DOHH2 (cell line): ENCODE measurements around the gene SMDT1.
"Not testable (repeated sequence)": the region's sequence is repeated elsewhere in the genome, so short reads cannot be mapped to it uniquely, and the experiment has no call there.

Experiments
- H3F3A ChIP-seq: fragments of 200-600 bp; sonication (generic), shearing (Covaris generic); 2 replicates; pipeline ENCODE4 v1.6.0; 2016; ENCODE audit warnings: antibody characterized with exemption, mild to moderate bottlenecking; ENCODE audit not compliant: control insufficient read depth, insufficient read depth
- H3K27ac ChIP-seq: fragments of 200-600 bp; sonication (generic); 2 replicates; pipeline ENCODE4 v1.5.1; 2014; ENCODE audit warnings: low read depth, mild to moderate bottlenecking, low read length, moderate library complexity
- H3K27me3 ChIP-seq: fragments of 200-600 bp; sonication (generic); 2 replicates; pipeline ENCODE4 v1.6.1; 2014; ENCODE audit warnings: mild to moderate bottlenecking, low read length, mixed read lengths; ENCODE audit not compliant: control insufficient read depth
- H3K36me3 ChIP-seq: fragments of 200-600 bp; sonication (generic); 2 replicates; pipeline ENCODE4 v1.6.1; 2014; ENCODE audit warnings: mild to moderate bottlenecking, low read length, moderate library complexity, mixed read lengths; ENCODE audit not compliant: control insufficient read depth
- H3K4me1 ChIP-seq: fragments of 200-600 bp; sonication (generic); 2 replicates; pipeline ENCODE4 v1.6.1; 2014; ENCODE audit warnings: mild to moderate bottlenecking, low read length, mixed read lengths; ENCODE audit not compliant: control insufficient read depth
- H3K4me2 ChIP-seq: fragments of 200-600 bp; sonication (generic); 2 replicates; pipeline ENCODE4 v1.6.0; 2014; ENCODE audit warnings: mild to moderate bottlenecking, low read length, moderate library complexity
- H3K4me3 ChIP-seq: fragments of 200-600 bp; sonication (generic); 2 replicates; pipeline ENCODE4 v1.5.1; 2014; ENCODE audit warnings: mild to moderate bottlenecking, low read length, mixed read lengths
- H3K79me2 ChIP-seq: fragments of 200-600 bp; sonication (generic); 2 replicates; pipeline ENCODE4 v1.6.1; 2014; ENCODE audit warnings: mild to moderate bottlenecking, low read length, mixed read lengths; ENCODE audit not compliant: control insufficient read depth
- H3K9me2 ChIP-seq: fragments of 200-600 bp; sonication (generic); replicated peaks from 2 replicates; pipeline ENCODE4 v1.6.1; 2014; ENCODE audit warnings: mild to moderate bottlenecking, low read length, mixed read lengths; ENCODE audit not compliant: control insufficient read depth
- H3K9me3 ChIP-seq: fragments of 200-600 bp; sonication (generic); 2 replicates; pipeline ENCODE4 v1.6.1; 2014; ENCODE audit warnings: antibody characterized with exemption, low read length, mixed read lengths; ENCODE audit not compliant: control insufficient read depth, insufficient read depth
- H4K20me1 ChIP-seq: fragments of 200-600 bp; sonication (generic); 2 replicates; pipeline ENCODE4 v1.6.0; 2014; ENCODE audit warnings: low read depth, mild to moderate bottlenecking, antibody characterized with exemption, low read length, moderate library complexity; ENCODE audit not compliant: control insufficient read depth, insufficient read depth
- EZH2phosphoT487 ChIP-seq: fragments of 200-600 bp; sonication (generic); IDR thresholded peaks from 2 replicates; pipeline ENCODE4 v1.6.1; 2017; ENCODE audit warnings: borderline replicate concordance, mild to moderate bottlenecking, antibody characterized with exemption, low read length, moderate library complexity, mixed read lengths
- TF ChIP-seq, protein P1 (sequence below): fragments of 200-600 bp; sonication (generic); IDR thresholded peaks from one replicate; pipeline ENCODE4 v1.5.1; 2014; ENCODE audit warnings: antibody characterized with exemption, mild to moderate bottlenecking, low read depth, low read length; ENCODE audit not compliant: poor library complexity, severe bottlenecking

SMDT1 gene

DNA sequence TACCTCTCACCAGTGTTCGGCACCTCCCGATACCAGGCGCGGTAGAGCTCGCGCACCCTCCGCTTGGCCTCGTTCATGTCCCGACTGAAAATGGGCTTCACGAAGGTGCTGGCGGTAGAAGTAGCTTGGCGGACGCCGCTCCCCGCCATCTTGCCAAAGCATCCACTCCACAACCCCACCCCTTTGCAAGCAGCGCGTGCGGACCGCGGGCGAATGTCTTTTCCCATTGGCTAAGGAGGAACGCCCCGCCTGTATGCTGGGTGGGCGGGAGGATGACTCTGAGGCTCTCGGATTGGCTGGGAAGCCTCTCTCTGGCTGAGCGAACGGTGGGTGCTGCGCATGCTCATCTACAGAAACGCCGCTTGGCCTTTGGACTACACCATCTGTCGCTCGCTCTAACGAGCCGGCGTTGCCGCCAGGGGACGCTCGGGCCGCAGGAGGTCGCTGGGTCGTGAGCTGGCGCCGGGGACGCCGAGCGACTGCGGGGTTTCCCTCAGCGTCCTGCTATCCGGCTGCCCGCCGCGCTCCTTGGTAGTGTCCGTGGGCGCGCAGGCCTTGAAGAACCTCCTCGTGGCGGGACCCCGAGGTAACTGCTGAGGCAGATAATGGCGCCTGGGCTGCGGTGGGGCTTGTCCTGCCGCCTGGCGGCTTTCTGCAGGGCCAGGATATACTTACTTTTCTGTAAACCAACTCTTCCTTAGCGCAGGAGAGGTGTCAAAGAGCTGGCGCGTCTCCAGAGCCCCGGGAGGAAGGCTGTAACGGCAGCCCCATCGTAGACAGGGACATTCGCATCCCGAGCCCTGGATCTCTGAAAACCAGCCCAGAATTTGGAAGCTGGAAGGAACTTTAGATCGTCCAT lies 11.3 kb downstream of the SMDT1 start, which contains the start of gene NDUFA6:
NDUFA6 (minus strand) TSS at position 177 of the 859 bp plus-strand sequence; CDS start at position 149, 28 bp downstream.
- Histone ChIP-seq H4K20me1 (peaks cover 6% of the 10 kb centered on the region; the same call in 1 of the 2 replicates), H3K36me3 (peaks cover 32% of the 10 kb centered on the region), H3K4me1 (peaks cover 28% of the 10 kb centered on the region), H3K27me3 (no peaks in the 10 kb centered on the region), H3K79me2 (peaks cover 46% of the 10 kb centered on the region), H3K27ac (peak within 1 kb of the TSS; percentile 74), H3F3A (peaks cover 6% of the 10 kb centered on the region), H3K4me2 (peak within 1 kb of the TSS; percentile 71), H3K9me3 (no peaks in the 10 kb centered on the region), H3K9me2 (no peaks in the 10 kb centered on the region), H3K4me3 (peak within 1 kb of the TSS; percentile 88)
- TF ChIP-seq, protein P1, sequence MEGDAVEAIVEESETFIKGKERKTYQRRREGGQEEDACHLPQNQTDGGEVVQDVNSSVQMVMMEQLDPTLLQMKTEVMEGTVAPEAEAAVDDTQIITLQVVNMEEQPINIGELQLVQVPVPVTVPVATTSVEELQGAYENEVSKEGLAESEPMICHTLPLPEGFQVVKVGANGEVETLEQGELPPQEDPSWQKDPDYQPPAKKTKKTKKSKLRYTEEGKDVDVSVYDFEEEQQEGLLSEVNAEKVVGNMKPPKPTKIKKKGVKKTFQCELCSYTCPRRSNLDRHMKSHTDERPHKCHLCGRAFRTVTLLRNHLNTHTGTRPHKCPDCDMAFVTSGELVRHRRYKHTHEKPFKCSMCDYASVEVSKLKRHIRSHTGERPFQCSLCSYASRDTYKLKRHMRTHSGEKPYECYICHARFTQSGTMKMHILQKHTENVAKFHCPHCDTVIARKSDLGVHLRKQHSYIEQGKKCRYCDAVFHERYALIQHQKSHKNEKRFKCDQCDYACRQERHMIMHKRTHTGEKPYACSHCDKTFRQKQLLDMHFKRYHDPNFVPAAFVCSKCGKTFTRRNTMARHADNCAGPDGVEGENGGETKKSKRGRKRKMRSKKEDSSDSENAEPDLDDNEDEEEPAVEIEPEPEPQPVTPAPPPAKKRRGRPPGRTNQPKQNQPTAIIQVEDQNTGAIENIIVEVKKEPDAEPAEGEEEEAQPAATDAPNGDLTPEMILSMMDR, result peak; percentile 92
- TF ChIP-seq EZH2phosphoT487, result no peak

DNA sequence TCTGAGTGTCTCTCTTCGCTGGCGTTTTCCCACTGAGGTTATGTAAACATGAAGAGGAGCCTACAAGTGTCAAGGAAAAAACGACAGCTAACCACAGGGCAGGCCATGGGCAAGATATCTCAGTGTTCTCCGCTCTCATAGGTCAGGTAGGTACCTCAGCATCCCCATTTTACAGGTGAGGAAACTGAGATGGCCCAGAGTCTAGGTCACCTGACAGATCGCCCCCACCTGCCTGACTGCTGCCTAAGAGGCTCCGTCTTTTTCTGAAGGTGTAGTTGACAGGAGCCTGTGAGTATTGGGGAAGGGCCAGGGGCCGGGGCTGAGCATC lies 11.9 kb downstream of the SMDT1 start:
- no peak for TF ChIP-seq EZH2phosphoT487
- TF ChIP-seq, protein P1, result no peak
- Histone ChIP-seq H3K9me3 (no peaks in the 10 kb centered on the region), H3F3A (peaks cover 4% of the 10 kb centered on the region; the same call in 1 of the 2 replicates), H3K4me1 (peaks cover 22% of the 10 kb centered on the region), H3K36me3 (peaks cover 26% of the 10 kb centered on the region), H3K27ac (peak overlapping the region; percentile 19; the same call in 1 of the 2 replicates), H3K79me2 (peaks cover 40% of the 10 kb centered on the region), H3K27me3 (no peaks in the 10 kb centered on the region), H3K9me2 (no peaks in the 10 kb centered on the region), H3K4me2 (peak overlapping the region; percentile 71), H3K4me3 (peak overlapping the region; percentile 88), H4K20me1 (peaks cover 6% of the 10 kb centered on the region; the same call in 1 of the 2 replicates)

DNA sequence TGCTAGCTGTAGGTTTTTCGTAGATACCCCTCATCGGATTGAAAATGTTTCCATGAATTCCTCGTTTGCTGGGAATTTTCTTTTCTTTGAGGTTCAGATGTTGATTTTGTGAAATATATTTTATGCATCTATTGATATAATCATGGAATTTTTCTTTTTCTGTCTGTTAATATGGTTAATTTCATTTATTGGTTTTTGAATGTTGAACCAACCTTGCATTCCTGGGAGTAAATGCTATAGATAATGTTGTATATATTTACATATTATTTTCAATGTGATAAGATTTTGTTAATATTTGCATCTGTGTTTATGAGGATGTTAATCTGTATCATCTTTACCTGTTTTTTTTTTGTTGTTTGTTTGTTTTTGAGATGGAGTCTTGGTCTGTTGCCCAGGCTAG lies 21.7 kb downstream of the SMDT1 start:
- Histone ChIP-seq H3K4me1 (no peaks in the 10 kb centered on the region), H3K27me3 (no peaks in the 10 kb centered on the region), H3K9me2 (no peaks in the 10 kb centered on the region), H3K27ac (no peak overlapping the region), H4K20me1 (no peaks in the 10 kb centered on the region), H3K9me3 (peaks cover 21% of the 10 kb centered on the region), H3K4me2 (no peak overlapping the region), H3K36me3 (no peaks in the 10 kb centered on the region), H3K79me2 (no peaks in the 10 kb centered on the region), H3F3A (no peaks in the 10 kb centered on the region), H3K4me3 (no peak overlapping the region)
- TF ChIP-seq EZH2phosphoT487, result no peak
- TF ChIP-seq, protein P1, result no peak

DNA sequence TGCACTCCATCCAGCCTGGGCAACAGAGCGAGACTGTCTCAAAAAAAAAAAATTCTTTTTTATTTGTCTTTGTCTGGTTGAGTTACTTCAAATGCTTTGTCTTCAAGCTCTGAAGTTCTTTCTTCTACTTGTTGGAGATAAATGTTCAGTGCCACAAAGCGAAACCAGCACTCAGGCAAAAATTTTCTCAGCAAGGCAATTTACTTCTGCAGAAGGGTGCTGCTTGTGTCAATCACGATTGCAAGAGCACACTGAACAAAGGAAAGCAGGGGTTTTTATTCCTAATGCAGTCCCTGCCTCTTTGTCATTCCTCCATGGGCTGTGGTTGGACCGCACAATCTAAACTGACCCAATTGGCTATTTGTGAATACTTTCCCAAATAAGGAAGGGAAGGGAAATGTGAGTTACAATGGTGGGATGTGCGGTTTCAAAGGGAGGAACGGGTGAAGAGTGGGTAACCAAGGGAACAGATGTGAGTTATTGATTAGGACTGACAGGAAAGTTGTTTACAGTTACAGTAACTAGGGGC lies 24.9 kb downstream of the SMDT1 start:
- not testable (repeated sequence) for H3K79me2 ChIP-seq, H3K36me3 ChIP-seq, H3K27ac ChIP-seq, H3K27me3 ChIP-seq, H4K20me1 ChIP-seq, H3F3A ChIP-seq, H3K9me2 ChIP-seq, H3K4me1 ChIP-seq, H3K4me2 ChIP-seq, H3K4me3 ChIP-seq
- peaks cover 21% of the 10 kb centered on the region for H3K9me3 ChIP-seq
